Hepatocyte (in vitro differentiated cells): ENCODE data around the gene HS3ST5. TPM values are rescaled to one million over a fixed set of nuclear protein-coding genes. Genes with fewer than 3 reads are reported as not detected.
A peak's percentile ranks its signal among the peaks of the same experiment; 100 is the strongest.

ENCODE experiments used
- DNase-seq: peaks from one replicate; pipeline ENCODE4 v3.0.0-alpha.2; 2016; ENCODE audit warnings: low spot score
- H2AFZ ChIP-seq: fragments of 200-600 bp; sonication (generic); 2 replicates; pipeline ENCODE4 v1.6.0; 2016; ENCODE audit warnings: antibody characterized with exemption, mild to moderate bottlenecking
- H3K27ac ChIP-seq: fragments of 200-600 bp; sonication (generic); 2 replicates; pipeline ENCODE4 v1.5.1; 2016; ENCODE audit warnings: mild to moderate bottlenecking
- H3K27me3 ChIP-seq: fragments of 200-600 bp; sonication (generic); 2 replicates; pipeline ENCODE4 v1.6.1; 2016
- H3K36me3 ChIP-seq: fragments of 200-600 bp; sonication (generic); replicated peaks from 2 replicates; pipeline ENCODE4 v1.5.1; 2016; ENCODE audit warnings: low read depth; ENCODE audit not compliant: insufficient read depth
- H3K4me1 ChIP-seq: fragments of 200-600 bp; sonication (generic); 2 replicates; pipeline ENCODE4 v1.5.1; 2016; ENCODE audit warnings: mild to moderate bottlenecking, moderate library complexity; ENCODE audit not compliant: insufficient read depth
- H3K4me2 ChIP-seq: fragments of 200-600 bp; sonication (generic); 2 replicates; pipeline ENCODE4 v1.6.0; 2016
- H3K4me3 ChIP-seq: fragments of 200-600 bp; sonication (generic); 2 replicates; pipeline ENCODE4 v1.5.1; 2016; ENCODE audit warnings: mild to moderate bottlenecking
- H3K79me2 ChIP-seq: fragments of 200-600 bp; sonication (generic); 2 replicates; pipeline ENCODE4 v1.6.0; 2017; ENCODE audit warnings: mild to moderate bottlenecking
- H3K9me2 ChIP-seq: fragments of 200-600 bp; sonication (generic); replicated peaks from 2 replicates; pipeline ENCODE4 v1.6.0; 2017; ENCODE audit warnings: mild to moderate bottlenecking; ENCODE audit not compliant: insufficient read depth
- H3K9me3 ChIP-seq: fragments of 200-600 bp; sonication (generic); 2 replicates; pipeline ENCODE4 v1.5.1; 2016; ENCODE audit warnings: low read depth, mild to moderate bottlenecking
- H4K20me1 ChIP-seq: fragments of 200-600 bp; sonication (generic); 2 replicates; pipeline ENCODE4 v1.6.0; 2016; ENCODE audit warnings: mild to moderate bottlenecking; ENCODE audit not compliant: insufficient read depth, poor library complexity, severe bottlenecking
- CTCF ChIP-seq: fragments of 200-600 bp; sonication (generic); IDR thresholded peaks from 2 replicates; pipeline ENCODE4 v1.5.1; 2016; ENCODE audit warnings: antibody characterized with exemption, mild to moderate bottlenecking; ENCODE audit not compliant: poor library complexity
- EZH2 ChIP-seq: fragments of 200-600 bp; sonication (generic); IDR thresholded peaks from 2 replicates; pipeline ENCODE4 v1.6.1; 2016; ENCODE audit warnings: antibody characterized with exemption, mild to moderate bottlenecking, borderline replicate concordance
- EZH2phosphoT487 ChIP-seq: fragments of 200-600 bp; sonication (generic); IDR thresholded peaks from one replicate; pipeline ENCODE4 v1.6.1; 2018; ENCODE audit warnings: antibody characterized with exemption, mild to moderate bottlenecking, low read depth, moderate library complexity; ENCODE audit not compliant: unreplicated experiment, severe bottlenecking
- whole genome bisulfite sequencing: methylation state at CpG from one replicate; pipeline ENCODE4 v1.1.6; 2016; ENCODE audit warnings: low lambda C conversion rate; ENCODE audit errors: missing lambda C conversion rate; 5-methylcytosine and 5-hydroxymethylcytosine counted together
- polyA plus RNA-seq: library from polyadenylated mRNA; unstranded; fragments of >200 nt; fragmentation: Nextera tagmentation; extraction: Ambion mirVana; gene quantifications from 2 replicates; pipeline ENCODE4 v1.2.1, GENCODE V29; 2016
- total RNA-seq: library from RNA; depleted of rRNA; stranded (reverse); fragments of >200 nt; gene quantifications from 2 replicates; pipeline ENCODE4 v1.2.3, GENCODE V29; 2014

Gene HS3ST5
- total and polyA plus RNA-seq, 2 experiments from 2014 or later = 0.73 to 1.4 TPM

- Histone ChIP-seq H3K4me2 (no peak overlapping the region), H2AFZ (no peak overlapping the region), H3K27me3 (no peaks in the 10 kb centered on the region), H3K4me1 (no peaks in the 10 kb centered on the region), H3K9me3 (no peaks in the 10 kb centered on the region), H3K36me3 (no peaks in the 10 kb centered on the region), H3K79me2 (no peaks in the 10 kb centered on the region), H4K20me1 (no peaks in the 10 kb centered on the region), H3K4me3 (no peak overlapping the region), H3K27ac (no peak overlapping the region), H3K9me2 (no peaks in the 10 kb centered on the region)
- peak; percentile 77 for DNase-seq
- 2% methylated on average over 2 of the region's 2 CpGs for WGBS
- TF ChIP-seq EZH2 (no peak), EZH2phosphoT487 (no peak), CTCF (peak; percentile 82)
These were observed 246.2 kb downstream of the HS3ST5 start for GRCh38 chr6:114096561-114097172.

GRCh38 chr6:114092943-114093342, 249.9 kb downstream of the HS3ST5 start:
- no peaks in the 10 kb centered on the region for H3K36me3 ChIP-seq
- H3K27ac ChIP-seq = no peak overlapping the region
- TF ChIP-seq EZH2 = no peak
- H3K79me2 ChIP-seq = no peaks in the 10 kb centered on the region
- H2AFZ ChIP-seq = no peak overlapping the region
- no peak overlapping the region for H3K4me3 ChIP-seq
- no peaks in the 10 kb centered on the region for H3K9me2 ChIP-seq
- H3K27me3 ChIP-seq = no peaks in the 10 kb centered on the region
- 90% methylated on average over 2 of the region's 2 CpGs for WGBS
- H4K20me1 ChIP-seq = no peaks in the 10 kb centered on the region
- H3K4me1 ChIP-seq = no peaks in the 10 kb centered on the region
- DNase-seq = no peak
- H3K9me3 ChIP-seq = no peaks in the 10 kb centered on the region
- no peak overlapping the region for H3K4me2 ChIP-seq

GRCh38 chr6:114090626-114091025, 252.2 kb downstream of the HS3ST5 start:
- Histone ChIP-seq H3K27ac (no peak overlapping the region), H3K4me1 (no peaks in the 10 kb centered on the region), H4K20me1 (no peaks in the 10 kb centered on the region), H2AFZ (no peak overlapping the region), H3K27me3 (no peaks in the 10 kb centered on the region), H3K79me2 (no peaks in the 10 kb centered on the region), H3K9me3 (no peaks in the 10 kb centered on the region), H3K36me3 (no peaks in the 10 kb centered on the region), H3K4me3 (no peak overlapping the region), H3K4me2 (peak overlapping the region; percentile 44), H3K9me2 (no peaks in the 10 kb centered on the region)
- TF ChIP-seq CTCF = no peak
- no peak for TF ChIP-seq EZH2
- TF ChIP-seq EZH2phosphoT487 = no peak
- WGBS = 45% methylated on average over 4 of the region's 4 CpGs
- DNase-seq = no peak

GRCh38 chr6:114087496-114087895, 255.3 kb downstream of the HS3ST5 start:
- Histone ChIP-seq H3K9me2 (no peaks in the 10 kb centered on the region), H3K9me3 (no peaks in the 10 kb centered on the region), H3K4me3 (no peak overlapping the region), H3K27ac (no peak overlapping the region), H2AFZ (no peak overlapping the region), H3K27me3 (no peaks in the 10 kb centered on the region), H4K20me1 (no peaks in the 10 kb centered on the region), H3K36me3 (no peaks in the 10 kb centered on the region), H3K4me2 (no peak overlapping the region), H3K4me1 (no peaks in the 10 kb centered on the region), H3K79me2 (no peaks in the 10 kb centered on the region)
- WGBS = 82% methylated on average over 2 of the region's 2 CpGs
- no peak for DNase-seq
- TF ChIP-seq EZH2 (no peak), CTCF (no peak), EZH2phosphoT487 (no peak)
